Astrocyte (in vitro differentiated cells and primary cell): ENCODE results near the gene PPP2CA.

Source experiments
- EZH2 ChIP-seq: IDR thresholded peaks from 2 replicates; pipeline ENCODE4 v1.6.1; 2012; ENCODE audit warnings: mild to moderate bottlenecking, low read length, inconsistent platforms; ENCODE audit not compliant: insufficient read depth
- TF ChIP-seq, protein P1 (sequence below): IDR thresholded peaks from 2 replicates; pipeline ENCODE4 v1.5.1; 2011; ENCODE audit warnings: low read depth, mild to moderate bottlenecking, inconsistent platforms, low read length, moderate library complexity; ENCODE audit not compliant: insufficient read depth

DNA sequence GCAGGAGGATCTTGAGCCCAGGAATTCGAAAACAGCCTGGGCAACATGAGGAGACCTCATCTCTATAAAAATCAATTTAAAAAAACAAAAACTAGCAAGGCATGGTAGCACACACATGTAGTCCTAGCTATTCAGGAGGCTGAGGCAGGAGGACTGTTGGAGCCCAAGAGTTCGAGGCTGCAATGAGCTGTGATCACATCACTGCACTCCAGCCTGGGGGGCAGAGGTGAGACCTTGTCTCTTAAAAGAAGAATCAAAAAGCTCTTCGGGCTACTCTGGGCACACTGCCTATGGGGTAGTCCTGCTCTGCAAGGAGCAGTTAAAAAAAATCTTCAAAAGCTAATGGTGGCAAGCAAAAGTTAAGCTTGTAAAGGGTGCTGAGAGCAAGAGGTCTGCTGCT is 72.6 kb downstream of the PPP2CA start:
- TF ChIP-seq, protein P1, sequence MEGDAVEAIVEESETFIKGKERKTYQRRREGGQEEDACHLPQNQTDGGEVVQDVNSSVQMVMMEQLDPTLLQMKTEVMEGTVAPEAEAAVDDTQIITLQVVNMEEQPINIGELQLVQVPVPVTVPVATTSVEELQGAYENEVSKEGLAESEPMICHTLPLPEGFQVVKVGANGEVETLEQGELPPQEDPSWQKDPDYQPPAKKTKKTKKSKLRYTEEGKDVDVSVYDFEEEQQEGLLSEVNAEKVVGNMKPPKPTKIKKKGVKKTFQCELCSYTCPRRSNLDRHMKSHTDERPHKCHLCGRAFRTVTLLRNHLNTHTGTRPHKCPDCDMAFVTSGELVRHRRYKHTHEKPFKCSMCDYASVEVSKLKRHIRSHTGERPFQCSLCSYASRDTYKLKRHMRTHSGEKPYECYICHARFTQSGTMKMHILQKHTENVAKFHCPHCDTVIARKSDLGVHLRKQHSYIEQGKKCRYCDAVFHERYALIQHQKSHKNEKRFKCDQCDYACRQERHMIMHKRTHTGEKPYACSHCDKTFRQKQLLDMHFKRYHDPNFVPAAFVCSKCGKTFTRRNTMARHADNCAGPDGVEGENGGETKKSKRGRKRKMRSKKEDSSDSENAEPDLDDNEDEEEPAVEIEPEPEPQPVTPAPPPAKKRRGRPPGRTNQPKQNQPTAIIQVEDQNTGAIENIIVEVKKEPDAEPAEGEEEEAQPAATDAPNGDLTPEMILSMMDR, result no peak
- TF ChIP-seq EZH2, result no peak
